OCI-LY3 (cell line): ENCODE measurements around the gene CREB3L1.

ENCODE experiments used
- CTCF ChIP-seq: fragments of 200-600, 300-600 bp; sonication (generic); IDR thresholded peaks from 2 replicates; pipeline ENCODE4 v1.5.1; 2014; ENCODE audit warnings: antibody characterized with exemption, low read length, low read depth
- EZH2phosphoT487 ChIP-seq: fragments of 200-600 bp; shearing (Covaris generic); IDR thresholded peaks from 2 replicates; pipeline ENCODE4 v1.6.1; 2018; ENCODE audit warnings: antibody characterized with exemption, mixed run types, low read depth

- TF ChIP-seq CTCF (peak; percentile 70), EZH2phosphoT487 (no peak)
These were observed 89.9 kb downstream of the CREB3L1 start for GRCh38 chr11:46367244-46367915.
